WTC11 (cell line): ENCODE measurements around the gene PHB1. TPM values are rescaled to one million over a fixed set of nuclear protein-coding genes. Genes with fewer than 3 reads are reported as not detected.

Experiments used
- ATAC-seq: fragments of 200-7000 bp; cut with Tn5 transposase; 2 replicates; pipeline ENCODE4 v1.10.0; 2021; ENCODE audit warnings: mild to moderate bottlenecking, moderate library complexity
- CTCF ChIA-PET: fragments of 300-600 bp; sonication (Branson Sonifier 250); formaldehyde crosslinking; loops from one replicate; lab custom pipeline; 2021; ENCODE audit warnings: antibody characterized with exemption; lab: Charles Lee
- POLR2A ChIA-PET: fragments of 350-600 bp; sonication (Branson Sonifier 250); formaldehyde crosslinking; loops from one replicate; lab custom pipeline; 2021; ENCODE audit warnings: antibody characterized with exemption; lab: Charles Lee
- DNase-seq: peaks from one replicate; pipeline ENCODE4 v3.0.0; 2021; ENCODE audit warnings: low spot score
- H3K27ac Mint-ChIP-seq: 2 replicates; pipeline ENCODE4 v1.8.0; 2021; ENCODE audit warnings: mixed read lengths
- H3K27me3 Mint-ChIP-seq: 2 replicates; pipeline ENCODE4 v1.8.0; 2021; ENCODE audit warnings: low read depth, mild to moderate bottlenecking, moderate library complexity, mixed read lengths
- H3K36me3 Mint-ChIP-seq: 2 replicates; pipeline ENCODE4 v1.8.0; 2021; ENCODE audit warnings: mixed read lengths
- H3K4me1 Mint-ChIP-seq: 2 replicates; pipeline ENCODE4 v1.8.0; 2022; ENCODE audit warnings: mixed read lengths
- H3K4me3 Mint-ChIP-seq: 2 replicates; pipeline ENCODE4 v1.8.0; 2021; ENCODE audit warnings: mild to moderate bottlenecking, moderate library complexity, mixed read lengths
- H3K9me3 Mint-ChIP-seq: 2 replicates; pipeline ENCODE4 v1.8.0; 2021; ENCODE audit warnings: mixed read lengths
- ATF3 ChIP-seq: sonication (generic); formaldehyde crosslinking; conservative IDR thresholded peaks from 2 replicates; pipeline ENCODE4 v1.8.1; 2022; ENCODE audit warnings: mild to moderate bottlenecking, missing genetic modification reagents
- CBFB ChIP-seq: sonication (generic); formaldehyde crosslinking; IDR thresholded peaks from 2 replicates; pipeline ENCODE4 v1.8.1; 2022; ENCODE audit warnings: mild to moderate bottlenecking, low read depth, missing genetic modification reagents
- ERG ChIP-seq: fragments of 250-450 bp; sonication (Bioruptor Pico); IDR thresholded peaks from 2 replicates; pipeline ENCODE4 v1.8.0; 2021; ENCODE audit warnings: mild to moderate bottlenecking
- ESRRA ChIP-seq: sonication (generic); formaldehyde crosslinking; IDR thresholded peaks from 2 replicates; pipeline ENCODE4 v1.8.1; 2022; ENCODE audit warnings: mild to moderate bottlenecking, missing genetic modification reagents, borderline replicate concordance
- IRF2 ChIP-seq: sonication (generic); formaldehyde crosslinking; IDR thresholded peaks from 2 replicates; pipeline ENCODE4 v1.8.0; 2022; ENCODE audit warnings: low read depth, missing genetic modification reagents, borderline replicate concordance
- JUN ChIP-seq: sonication (generic); formaldehyde crosslinking; IDR thresholded peaks from 2 replicates; pipeline ENCODE4 v1.8.0; 2023; ENCODE audit warnings: mild to moderate bottlenecking, missing genetic modification reagents
- KAT7 ChIP-seq: sonication (generic); formaldehyde crosslinking; IDR thresholded peaks from 2 replicates; pipeline ENCODE4 v1.8.1; 2023; ENCODE audit warnings: missing genetic modification reagents, mild to moderate bottlenecking, borderline replicate concordance
- MXD4 ChIP-seq: fragments of 250-450 bp; sonication (Bioruptor Pico); IDR thresholded peaks from 2 replicates; pipeline ENCODE4 v1.8.0; 2021; ENCODE audit warnings: mild to moderate bottlenecking, moderate library complexity, borderline replicate concordance
- NFATC4 ChIP-seq: fragments of 250-450 bp; sonication (Bioruptor Pico); IDR thresholded peaks from 2 replicates; pipeline ENCODE4 v1.9.0; 2021; ENCODE audit warnings: mild to moderate bottlenecking
- OVOL2 ChIP-seq: fragments of 250-450 bp; sonication (Bioruptor Pico); IDR thresholded peaks from 2 replicates; pipeline ENCODE4 v1.9.0; 2021; ENCODE audit warnings: mild to moderate bottlenecking, borderline replicate concordance
- RELA ChIP-seq: sonication (generic); formaldehyde crosslinking; IDR thresholded peaks from 2 replicates; pipeline ENCODE4 v1.8.1; 2022; ENCODE audit warnings: missing genetic modification reagents, mild to moderate bottlenecking, borderline replicate concordance
- SMAD3 ChIP-seq: sonication (generic); formaldehyde crosslinking; IDR thresholded peaks from 2 replicates; pipeline ENCODE4 v1.8.0; 2022; ENCODE audit warnings: missing genetic modification reagents, mild to moderate bottlenecking, borderline replicate concordance
- TCF7 ChIP-seq: sonication (generic); formaldehyde crosslinking; IDR thresholded peaks from 2 replicates; pipeline ENCODE4 v1.8.0; 2022; ENCODE audit warnings: mild to moderate bottlenecking, low read depth, missing genetic modification reagents, moderate library complexity
- total RNA-seq: library from RNA; stranded (reverse); gene quantifications from 3 replicates; pipeline ENCODE4 v1.2.3, GENCODE V29; 2021
- TF ChIP-seq, protein P1 (sequence below): fragments of 250-450 bp; sonication (Bioruptor Pico); IDR thresholded peaks from 2 replicates; pipeline ENCODE4 v1.9.0; 2021; ENCODE audit warnings: mild to moderate bottlenecking
- TF ChIP-seq, protein P2 (sequence below): sonication (generic); formaldehyde crosslinking; IDR thresholded peaks from 2 replicates; pipeline ENCODE4 v1.8.1; 2022; ENCODE audit warnings: missing genetic modification reagents, borderline replicate concordance
- TF ChIP-seq, protein P3 (sequence below): sonication (generic); formaldehyde crosslinking; IDR thresholded peaks from 2 replicates; pipeline ENCODE4 v1.8.0; 2023; ENCODE audit warnings: missing genetic modification reagents, mild to moderate bottlenecking, borderline replicate concordance
- TF ChIP-seq, protein P4 (sequence below): sonication (generic); formaldehyde crosslinking; IDR thresholded peaks from 2 replicates; pipeline ENCODE4 v1.8.1; 2022; ENCODE audit warnings: mild to moderate bottlenecking, moderate library complexity, missing genetic modification reagents
- TF ChIP-seq, protein P5 (sequence below): sonication (generic); formaldehyde crosslinking; IDR thresholded peaks from 2 replicates; pipeline ENCODE4 v1.8.1; 2023; ENCODE audit warnings: mild to moderate bottlenecking, missing genetic modification reagents

PHB1 gene
- total RNA-seq, 1 experiment from 2014 or later, result 375 TPM

- no peak overlapping the region for H3K4me3 Mint-ChIP-seq
- DNase-seq, result no peak
- ChIA-PET CTCF (interaction anchor here (1.0 kb wide), 3 partner anchors 46 to 106 kb away, joined by 3 read pairs; no protein-coding TSS in a partner anchor), POLR2A (no interaction called here)
- H3K27me3 Mint-ChIP-seq, result peaks cover 2% of the 10 kb centered on the region
- H3K27ac Mint-ChIP-seq, result no peak overlapping the region
- no peaks in the 10 kb centered on the region for H3K9me3 Mint-ChIP-seq
- no peak for TF ChIP-seq OVOL2
- no peak for TF ChIP-seq JUN (CRISPR knock-in tag)
- TF ChIP-seq ESRRA (CRISPR knock-in tag), result no peak
- TF ChIP-seq, protein P1, sequence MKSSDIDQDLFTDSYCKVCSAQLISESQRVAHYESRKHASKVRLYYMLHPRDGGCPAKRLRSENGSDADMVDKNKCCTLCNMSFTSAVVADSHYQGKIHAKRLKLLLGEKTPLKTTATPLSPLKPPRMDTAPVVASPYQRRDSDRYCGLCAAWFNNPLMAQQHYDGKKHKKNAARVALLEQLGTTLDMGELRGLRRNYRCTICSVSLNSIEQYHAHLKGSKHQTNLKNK (CRISPR knock-in tag), result no peak
- no peak for TF ChIP-seq SMAD3 (CRISPR knock-in tag)
- no peak for ATAC-seq
- no peaks in the 10 kb centered on the region for H3K36me3 Mint-ChIP-seq
- H3K4me1 Mint-ChIP-seq, result peaks cover 21% of the 10 kb centered on the region
Observed at GRCh38 chr17:49450735-49451134, 36.1 kb upstream of the PHB1 start.

DNA sequence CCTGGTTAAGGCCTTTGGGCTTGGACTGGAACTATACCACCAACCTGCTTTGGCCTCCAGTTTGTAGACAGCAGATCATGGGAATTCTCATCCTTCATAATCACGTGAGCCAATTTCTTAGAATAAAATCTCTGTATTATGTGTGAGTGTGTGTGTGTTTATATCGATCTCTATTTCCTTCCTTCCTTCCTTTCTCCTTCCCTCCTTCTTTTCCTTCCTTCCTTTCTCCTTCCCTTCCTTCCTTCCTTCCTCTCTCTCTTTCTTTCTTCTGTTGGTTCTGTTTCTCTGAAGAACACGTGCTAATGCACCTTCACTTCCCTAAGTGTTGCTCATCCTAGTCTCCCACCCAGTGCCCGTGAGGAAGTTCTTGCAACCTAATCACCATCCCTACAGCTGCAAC lies 35.5 kb upstream of the PHB1 start:
- TF ChIP-seq NFATC4 (CRISPR knock-in tag) (no peak), ATF3 (CRISPR knock-in tag) (no peak)
- Mint-ChIP-seq H3K9me3 (no peaks in the 10 kb centered on the region), H3K27ac (no peak overlapping the region), H3K4me3 (no peak overlapping the region), H3K36me3 (no peaks in the 10 kb centered on the region), H3K4me1 (peaks cover 17% of the 10 kb centered on the region), H3K27me3 (peaks cover 2% of the 10 kb centered on the region)
- POLR2A ChIA-PET, result no interaction called here
- CTCF ChIA-PET, result interaction anchor here (1.0 kb wide), 1 partner anchor 64 kb away, joined by 3 read pairs; no protein-coding TSS in a partner anchor
- DNase-seq (no peak), ATAC-seq (no peak)

DNA sequence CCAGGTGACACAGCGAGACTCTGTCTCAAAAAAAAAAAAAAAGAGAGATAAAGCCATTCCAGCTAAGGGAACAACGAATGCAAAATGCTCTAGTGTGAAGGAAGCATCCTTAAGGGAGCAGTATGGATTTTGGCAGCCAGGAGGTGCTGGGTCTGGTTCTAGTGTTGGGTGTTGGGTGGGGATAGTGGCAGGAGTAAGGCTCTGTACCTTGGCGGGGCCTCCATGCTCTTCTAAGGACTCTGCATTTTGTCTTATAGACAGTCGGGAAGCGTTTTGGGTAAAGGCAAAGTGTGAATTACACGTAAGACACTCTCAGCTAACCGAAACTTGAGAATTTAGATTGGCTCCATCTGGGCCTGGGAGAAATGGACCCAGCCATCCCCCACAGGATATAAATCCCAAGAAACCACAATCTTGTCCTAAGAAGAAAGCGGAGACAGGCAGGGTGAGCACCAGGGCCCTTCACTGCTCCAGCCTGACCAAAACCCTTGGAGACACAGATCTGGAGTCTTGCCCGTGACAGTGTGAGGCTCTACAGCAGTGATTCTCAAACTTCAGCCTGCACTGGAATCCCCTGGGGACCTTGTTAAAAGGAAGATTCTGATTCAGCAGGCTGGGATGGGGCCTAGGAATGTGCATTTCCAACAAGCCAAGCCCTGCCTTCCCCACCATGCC lies 33.1 kb upstream of the PHB1 start:
- POLR2A ChIA-PET, result no interaction called here
- DNase-seq (no peak), ATAC-seq (peak; percentile 26; the same call in 1 of the 2 replicates)
- H3K9me3 Mint-ChIP-seq, result no peaks in the 10 kb centered on the region
- H3K4me3 Mint-ChIP-seq, result no peak overlapping the region
- CTCF ChIA-PET, result interaction anchor here (0.6 to 1.2 kb wide), 6 partner anchors 12 to 1365 kb away, joined by 3 to 4 read pairs (median 3); no protein-coding TSS in a partner anchor
- no peak overlapping the region for H3K27ac Mint-ChIP-seq
- no peak for TF ChIP-seq KAT7
- TF ChIP-seq, protein P2, sequence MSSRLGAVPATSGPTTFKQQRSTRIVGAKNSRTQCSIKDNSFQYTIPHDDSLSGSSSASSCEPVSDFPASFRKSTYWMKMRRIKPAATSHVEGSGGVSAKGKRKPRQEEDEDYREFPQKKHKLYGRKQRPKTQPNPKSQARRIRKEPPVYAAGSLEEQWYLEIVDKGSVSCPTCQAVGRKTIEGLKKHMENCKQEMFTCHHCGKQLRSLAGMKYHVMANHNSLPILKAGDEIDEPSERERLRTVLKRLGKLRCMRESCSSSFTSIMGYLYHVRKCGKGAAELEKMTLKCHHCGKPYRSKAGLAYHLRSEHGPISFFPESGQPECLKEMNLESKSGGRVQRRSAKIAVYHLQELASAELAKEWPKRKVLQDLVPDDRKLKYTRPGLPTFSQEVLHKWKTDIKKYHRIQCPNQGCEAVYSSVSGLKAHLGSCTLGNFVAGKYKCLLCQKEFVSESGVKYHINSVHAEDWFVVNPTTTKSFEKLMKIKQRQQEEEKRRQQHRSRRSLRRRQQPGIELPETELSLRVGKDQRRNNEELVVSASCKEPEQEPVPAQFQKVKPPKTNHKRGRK (CRISPR knock-in tag), result no peak
- peaks cover 10% of the 10 kb centered on the region for H3K4me1 Mint-ChIP-seq
- peaks cover 2% of the 10 kb centered on the region; the same call in 1 of the 2 replicates for H3K27me3 Mint-ChIP-seq
- H3K36me3 Mint-ChIP-seq, result no peaks in the 10 kb centered on the region

DNA sequence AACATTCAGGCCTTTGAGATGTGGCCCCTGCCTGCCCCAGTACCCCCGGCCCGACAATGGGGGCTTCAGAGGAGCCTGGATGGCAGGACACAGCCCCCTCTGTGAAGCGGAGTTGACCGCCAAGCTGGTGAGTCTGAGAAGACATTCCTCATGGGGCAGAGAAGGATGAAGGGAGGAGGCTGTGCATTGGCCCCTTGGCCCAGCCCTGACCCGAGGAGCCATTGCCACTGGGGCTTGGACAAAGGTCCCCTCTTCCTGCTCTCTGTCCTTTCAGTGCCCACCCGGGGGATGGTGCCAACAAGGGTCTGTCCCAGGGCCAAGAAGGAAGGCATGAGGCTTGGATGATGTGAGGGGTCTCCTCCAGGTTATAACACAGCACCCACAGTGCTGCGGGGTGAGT lies 30.9 kb upstream of the PHB1 start:
- ChIA-PET POLR2A (no interaction called here), CTCF (interaction anchor here (0.9 kb wide), 1 partner anchor 111 kb away, joined by 3 read pairs; no protein-coding TSS in a partner anchor)
- no peak for DNase-seq
- no peak overlapping the region for H3K27ac Mint-ChIP-seq
- no peaks in the 10 kb centered on the region for H3K9me3 Mint-ChIP-seq
- H3K4me1 Mint-ChIP-seq, result peaks cover 8% of the 10 kb centered on the region
- H3K4me3 Mint-ChIP-seq, result no peak overlapping the region
- peaks cover 12% of the 10 kb centered on the region for H3K27me3 Mint-ChIP-seq
- H3K36me3 Mint-ChIP-seq, result no peaks in the 10 kb centered on the region
- no peak for ATAC-seq
- TF ChIP-seq ERG (CRISPR knock-in tag), result no peak
- TF ChIP-seq, protein P3, sequence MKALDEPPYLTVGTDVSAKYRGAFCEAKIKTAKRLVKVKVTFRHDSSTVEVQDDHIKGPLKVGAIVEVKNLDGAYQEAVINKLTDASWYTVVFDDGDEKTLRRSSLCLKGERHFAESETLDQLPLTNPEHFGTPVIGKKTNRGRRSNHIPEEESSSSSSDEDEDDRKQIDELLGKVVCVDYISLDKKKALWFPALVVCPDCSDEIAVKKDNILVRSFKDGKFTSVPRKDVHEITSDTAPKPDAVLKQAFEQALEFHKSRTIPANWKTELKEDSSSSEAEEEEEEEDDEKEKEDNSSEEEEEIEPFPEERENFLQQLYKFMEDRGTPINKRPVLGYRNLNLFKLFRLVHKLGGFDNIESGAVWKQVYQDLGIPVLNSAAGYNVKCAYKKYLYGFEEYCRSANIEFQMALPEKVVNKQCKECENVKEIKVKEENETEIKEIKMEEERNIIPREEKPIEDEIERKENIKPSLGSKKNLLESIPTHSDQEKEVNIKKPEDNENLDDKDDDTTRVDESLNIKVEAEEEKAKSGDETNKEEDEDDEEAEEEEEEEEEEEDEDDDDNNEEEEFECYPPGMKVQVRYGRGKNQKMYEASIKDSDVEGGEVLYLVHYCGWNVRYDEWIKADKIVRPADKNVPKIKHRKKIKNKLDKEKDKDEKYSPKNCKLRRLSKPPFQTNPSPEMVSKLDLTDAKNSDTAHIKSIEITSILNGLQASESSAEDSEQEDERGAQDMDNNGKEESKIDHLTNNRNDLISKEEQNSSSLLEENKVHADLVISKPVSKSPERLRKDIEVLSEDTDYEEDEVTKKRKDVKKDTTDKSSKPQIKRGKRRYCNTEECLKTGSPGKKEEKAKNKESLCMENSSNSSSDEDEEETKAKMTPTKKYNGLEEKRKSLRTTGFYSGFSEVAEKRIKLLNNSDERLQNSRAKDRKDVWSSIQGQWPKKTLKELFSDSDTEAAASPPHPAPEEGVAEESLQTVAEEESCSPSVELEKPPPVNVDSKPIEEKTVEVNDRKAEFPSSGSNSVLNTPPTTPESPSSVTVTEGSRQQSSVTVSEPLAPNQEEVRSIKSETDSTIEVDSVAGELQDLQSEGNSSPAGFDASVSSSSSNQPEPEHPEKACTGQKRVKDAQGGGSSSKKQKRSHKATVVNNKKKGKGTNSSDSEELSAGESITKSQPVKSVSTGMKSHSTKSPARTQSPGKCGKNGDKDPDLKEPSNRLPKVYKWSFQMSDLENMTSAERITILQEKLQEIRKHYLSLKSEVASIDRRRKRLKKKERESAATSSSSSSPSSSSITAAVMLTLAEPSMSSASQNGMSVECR (CRISPR knock-in tag), result no peak
- TF ChIP-seq, protein P4, sequence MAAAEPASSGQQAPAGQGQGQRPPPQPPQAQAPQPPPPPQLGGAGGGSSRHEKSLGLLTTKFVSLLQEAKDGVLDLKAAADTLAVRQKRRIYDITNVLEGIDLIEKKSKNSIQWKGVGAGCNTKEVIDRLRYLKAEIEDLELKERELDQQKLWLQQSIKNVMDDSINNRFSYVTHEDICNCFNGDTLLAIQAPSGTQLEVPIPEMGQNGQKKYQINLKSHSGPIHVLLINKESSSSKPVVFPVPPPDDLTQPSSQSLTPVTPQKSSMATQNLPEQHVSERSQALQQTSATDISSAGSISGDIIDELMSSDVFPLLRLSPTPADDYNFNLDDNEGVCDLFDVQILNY (CRISPR knock-in tag), result no peak
- TF ChIP-seq, protein P5, sequence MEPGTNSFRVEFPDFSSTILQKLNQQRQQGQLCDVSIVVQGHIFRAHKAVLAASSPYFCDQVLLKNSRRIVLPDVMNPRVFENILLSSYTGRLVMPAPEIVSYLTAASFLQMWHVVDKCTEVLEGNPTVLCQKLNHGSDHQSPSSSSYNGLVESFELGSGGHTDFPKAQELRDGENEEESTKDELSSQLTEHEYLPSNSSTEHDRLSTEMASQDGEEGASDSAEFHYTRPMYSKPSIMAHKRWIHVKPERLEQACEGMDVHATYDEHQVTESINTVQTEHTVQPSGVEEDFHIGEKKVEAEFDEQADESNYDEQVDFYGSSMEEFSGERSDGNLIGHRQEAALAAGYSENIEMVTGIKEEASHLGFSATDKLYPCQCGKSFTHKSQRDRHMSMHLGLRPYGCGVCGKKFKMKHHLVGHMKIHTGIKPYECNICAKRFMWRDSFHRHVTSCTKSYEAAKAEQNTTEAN (CRISPR knock-in tag), result no peak
- TF ChIP-seq TCF7 (CRISPR knock-in tag), result no peak
- TF ChIP-seq RELA, result no peak
- TF ChIP-seq MXD4 (CRISPR knock-in tag), result no peak
- no peak for TF ChIP-seq IRF2 (CRISPR knock-in tag)
- no peak for TF ChIP-seq CBFB (CRISPR knock-in tag)
